Measurements from ENCODE around the gene SLC16A14.

GRCh38 chr2:230068651-230069055 lies at the start of gene SLC16A14:
- TF ChIP-seq CTCF (IDR thresholded peaks at IDR 0.05; ENCODE audit: insufficient read depth, low read length, poor library complexity, severe bottlenecking) (no peak), EZH2phosphoT487 (conservative IDR thresholded peaks at IDR 0.05; ENCODE audit: low read length) (no peak)
